HepG2 (cell line): Measurements from ENCODE around the gene IGIP.

Source experiments
- HDAC6 ChIP-seq: fragments of 200-600 bp; sonication (generic); IDR thresholded peaks from 2 replicates; pipeline ENCODE4 v1.7.0; 2017; ENCODE audit warnings: mild to moderate bottlenecking, antibody characterized with exemption, low read length, low read depth
- TBP ChIP-seq: sonication (generic); formaldehyde crosslinking; IDR thresholded peaks from 2 replicates; pipeline ENCODE4 v1.5.0; 2020; ENCODE audit warnings: missing genetic modification reagents

GRCh38 chr5:140093866-140094265, 31.9 kb upstream of the IGIP start:
- no peak for TF ChIP-seq TBP
- no peak for TF ChIP-seq HDAC6
